HCT116 (cell line): ENCODE measurements around the gene GNRH2. TPM values are rescaled to one million over a fixed set of nuclear protein-coding genes. Genes with fewer than 3 reads are reported as not detected.

Source experiments
- ATAC-seq: fragments of 200-7000 bp; cut with Tn5 transposase; 2 replicates; pipeline ENCODE4 v1.9.1; 2020; ENCODE audit warnings: mild to moderate bottlenecking, moderate library complexity
- BruUV-seq: library from RNA; stranded (reverse); fragments of 400-500 nt; replicated peaks from 2 replicates; lab custom pipeline; 2021; lab: Mats Ljungman, UMichigan
- CTCF ChIA-PET: fragments of 300-600 bp; sonication (Branson Sonifier 250); formaldehyde crosslinking; loops from one replicate; lab custom pipeline; 2021; ENCODE audit warnings: antibody characterized with exemption; lab: Charles Lee
- POLR2A ChIA-PET: fragments of 300-600, 350-600 bp; sonication (Branson Sonifier 250); formaldehyde crosslinking; loops from one replicate; lab custom pipeline; 2021; ENCODE audit warnings: antibody characterized with exemption; lab: Charles Lee
- RAD21 ChIA-PET, 2 experiments: fragments of 300-600 bp; sonication (Branson Sonifier 250); formaldehyde crosslinking; loops; one replicate each; lab custom pipeline; 2023; ENCODE audit warnings: low total read pairs in 2 of 2; ENCODE audit not compliant: uncharacterized antibody in 2 of 2, unreplicated experiment in 2 of 2, low non-redundant PET in 1 of 2; lab: Charles Lee
- DNase-seq: peaks from one replicate; pipeline ENCODE4 v3.0.0-alpha.2; 2010; ENCODE audit warnings: low read depth, low spot score
- H2AFZ ChIP-seq: fragments of 200-600 bp; shearing (Covaris generic), sonication (generic); 2 replicates; pipeline ENCODE4 v1.6.1; 2017; ENCODE audit warnings: low read depth, mixed run types, mixed read lengths, antibody characterized with exemption, low read length; ENCODE audit not compliant: poor library complexity, severe bottlenecking
- H3K27ac ChIP-seq: 2 replicates; pipeline ENCODE4 v1.5.1; 2012; ENCODE audit warnings: low read depth, low read length
- H3K27me3 ChIP-seq: fragments of 200-600 bp; sonication (generic); 2 replicates; pipeline ENCODE4 v1.6.1; 2016; ENCODE audit warnings: mixed run types, low read length, mixed read lengths; ENCODE audit not compliant: insufficient read depth
- H3K36me3 ChIP-seq, 2 experiments: fragments of 200-500 bp in 1 of 2; fragments of 200-600 bp in 1 of 2; sonication (Bioruptor generic) in 1 of 2; sonication (generic) in 1 of 2; 2 replicates each; pipeline versions ENCODE4 v1.5.1 to v1.6.1; 2014 to 2016; ENCODE audit warnings: low read length in 2 of 2, inconsistent platforms in 1 of 2, mixed read lengths in 1 of 2, mixed run types in 1 of 2; ENCODE audit not compliant: insufficient read depth in 2 of 2, control insufficient read depth in 1 of 2
- H3K4me1 ChIP-seq, 2 experiments: fragments of 200-600 bp in 1 of 2; sonication (generic) in 1 of 2; 2 replicates each; pipeline versions ENCODE4 v1.5.1 to v1.6.1; 2012 to 2017; ENCODE audit warnings: low read length in 2 of 2, inconsistent platforms in 1 of 2, mild to moderate bottlenecking in 1 of 2, mixed read lengths in 1 of 2, mixed run types in 1 of 2, moderate library complexity in 1 of 2; ENCODE audit not compliant: insufficient read depth in 2 of 2, control insufficient read depth in 1 of 2
- H3K4me2 ChIP-seq: fragments of 200-600 bp; sonication (generic); 2 replicates; pipeline ENCODE4 v1.6.1; 2017; ENCODE audit warnings: mixed run types, low read length, mixed read lengths
- H3K4me3 ChIP-seq, 2 experiments: fragments of 200-600 bp in 1 of 2; sonication (generic) in 1 of 2; replicated peaks in 1 of 2; 2 replicates each; pipeline ENCODE4 v1.5.1; 2011 to 2016; ENCODE audit warnings: low read length in 2 of 2, control low read depth in 1 of 2, low read depth in 1 of 2, mild to moderate bottlenecking in 1 of 2, mixed read lengths in 1 of 2, mixed run types in 1 of 2
- H3K79me2 ChIP-seq: fragments of 200-600 bp; sonication (generic); 2 replicates; pipeline ENCODE4 v1.6.1; 2017; ENCODE audit warnings: mild to moderate bottlenecking, mixed run types, low read length, moderate library complexity, mixed read lengths; ENCODE audit not compliant: insufficient read depth
- H3K9ac ChIP-seq: fragments of 200-600 bp; sonication (generic); 2 replicates; pipeline ENCODE4 v1.6.1; 2016; ENCODE audit warnings: low read length, mixed read lengths
- H3K9me2 ChIP-seq: fragments of 200-600 bp; sonication (generic), shearing (Covaris generic); 2 replicates; pipeline ENCODE4 v1.6.1; 2017; ENCODE audit warnings: mixed run types, mild to moderate bottlenecking, moderate library complexity; ENCODE audit not compliant: insufficient read depth
- H3K9me3 ChIP-seq, 2 experiments: fragments of 200-500 bp in 1 of 2; fragments of 200-600 bp in 1 of 2; sonication (Bioruptor generic) in 1 of 2; sonication (generic) in 1 of 2; 2 replicates each; pipeline ENCODE4 v1.6.1; 2014 to 2017; ENCODE audit warnings: low read length in 2 of 2, mixed read lengths in 2 of 2, inconsistent platforms in 1 of 2, low read depth in 1 of 2, mild to moderate bottlenecking in 1 of 2, mixed run types in 1 of 2, moderate library complexity in 1 of 2; ENCODE audit not compliant: control insufficient read depth in 1 of 2, insufficient read depth in 1 of 2
- H4K20me1 ChIP-seq: fragments of 200-600 bp; sonication (generic), shearing (Covaris generic); 2 replicates; pipeline ENCODE4 v1.6.1; 2017; ENCODE audit warnings: mixed run types, mild to moderate bottlenecking, moderate library complexity; ENCODE audit not compliant: insufficient read depth
- ATF3 ChIP-seq: IDR thresholded peaks from 2 replicates; pipeline ENCODE4 v1.6.1; 2012
- CEBPB ChIP-seq: IDR thresholded peaks from 2 replicates; pipeline ENCODE4 v1.6.1; 2012; ENCODE audit warnings: low read depth
- CTCF ChIP-seq, 3 experiments: fragments of 200-600 bp in 1 of 3; sonication (generic) in 1 of 3; IDR thresholded peaks in 2 of 3; conservative IDR thresholded peaks in 1 of 3; 2 replicates each; pipeline ENCODE4 v1.5.1; 2012 to 2017; ENCODE audit warnings: low read depth in 2 of 3, low read length in 2 of 3, antibody characterized with exemption in 1 of 3, borderline replicate concordance in 1 of 3, control low read depth in 1 of 3, mild to moderate bottlenecking in 1 of 3, mixed read lengths in 1 of 3, mixed run types in 1 of 3, moderate library complexity in 1 of 3; ENCODE audit not compliant: insufficient read depth in 1 of 3
- EGR1 ChIP-seq: IDR thresholded peaks from 2 replicates; pipeline ENCODE4 v1.6.1; 2012; ENCODE audit warnings: low read depth
- ELF1 ChIP-seq: IDR thresholded peaks from 2 replicates; pipeline ENCODE4 v1.6.1; 2012; ENCODE audit warnings: low read depth, borderline replicate concordance
- EZH2 ChIP-seq: fragments of 200-600 bp; sonication (generic); IDR thresholded peaks from 2 replicates; pipeline ENCODE4 v1.6.1; 2017; ENCODE audit warnings: antibody characterized with exemption, mixed run types
- EZH2phosphoT487 ChIP-seq: fragments of 200-600 bp; IDR thresholded peaks from 2 replicates; pipeline ENCODE4 v1.6.1; 2018; ENCODE audit warnings: antibody characterized with exemption, borderline replicate concordance
- FOSL1 ChIP-seq: IDR thresholded peaks from 2 replicates; pipeline ENCODE4 v1.6.1; 2012; ENCODE audit warnings: low read depth
- JUND ChIP-seq: IDR thresholded peaks from 2 replicates; pipeline ENCODE4 v1.6.1; 2012
- MAX ChIP-seq: IDR thresholded peaks from 2 replicates; pipeline ENCODE4 v1.6.1; 2012
- POLR2A ChIP-seq: IDR thresholded peaks from 2 replicates; pipeline ENCODE4 v1.7.0; 2011; ENCODE audit warnings: borderline replicate concordance; ENCODE audit not compliant: insufficient read depth, insufficient read length; ENCODE audit errors: extremely low read depth
- POLR2AphosphoS5 ChIP-seq: IDR thresholded peaks from 2 replicates; pipeline ENCODE4 v1.6.1; 2011; ENCODE audit warnings: mild to moderate bottlenecking, low read depth, low read length, moderate library complexity
- RAD21 ChIP-seq: IDR thresholded peaks from 2 replicates; pipeline ENCODE4 v1.6.1; 2012; ENCODE audit warnings: low read depth, mild to moderate bottlenecking
- REST ChIP-seq: IDR thresholded peaks from 2 replicates; pipeline ENCODE4 v1.6.1; 2012; ENCODE audit warnings: low read depth
- SRF ChIP-seq: IDR thresholded peaks from 2 replicates; pipeline ENCODE4 v1.6.1; 2012; ENCODE audit warnings: low read depth
- TCF7L2 ChIP-seq: IDR thresholded peaks from 2 replicates; pipeline ENCODE4 v1.7.0; 2011; ENCODE audit warnings: borderline replicate concordance, inconsistent platforms; ENCODE audit not compliant: insufficient read depth, insufficient read length; ENCODE audit errors: extremely low read depth
- ZBTB33 ChIP-seq: IDR thresholded peaks from 2 replicates; pipeline ENCODE4 v1.6.1; 2011; ENCODE audit warnings: mild to moderate bottlenecking, low read length, moderate library complexity; ENCODE audit not compliant: insufficient replicate concordance; ENCODE audit errors: extremely low read depth
- ZFX ChIP-seq: fragments of 450-650 bp; IDR thresholded peaks from 2 replicates; pipeline ENCODE4 v1.6.1; 2017
- ZNF274 ChIP-seq: fragments of 200-500 bp; sonication (Bioruptor generic); IDR thresholded peaks from 2 replicates; pipeline ENCODE4 v1.6.1; 2014; ENCODE audit warnings: mild to moderate bottlenecking, low read depth, low read length, inconsistent platforms
- intact Hi-C: fragments of 100-400 bp; cut with micrococcal nuclease; formaldehyde crosslinking; loops from 2 replicates; pipeline ENCODE4 v1.10.0; 2022
- total RNA-seq: library from RNA; stranded (reverse); gene quantifications from one replicate; pipeline ENCODE4 v1.2.1, GENCODE V29; 2021; ENCODE audit not compliant: unreplicated experiment

The GNRH2 gene
- total RNA-seq, 1 experiment from 2014 or later: 0.32 TPM

GRCh38 chr20:2995796-2996195 is 47.6 kb upstream of the GNRH2 start:
- H3K4me1 ChIP-seq: no peaks in the 10 kb centered on the region
- no peak overlapping the region for H3K4me2 ChIP-seq
- no peak overlapping the region for H3K27ac ChIP-seq
- H3K9me2 ChIP-seq: no peaks in the 10 kb centered on the region
- H3K79me2 ChIP-seq: no peaks in the 10 kb centered on the region
- ChIA-PET POLR2A (no interaction called here), CTCF (no interaction called here), RAD21 (no interaction called here)
- no TSS peak for BruUV-seq
- TF ChIP-seq JUND (no peak), SRF (no peak), REST (no peak), MAX (no peak), ATF3 (no peak), ZNF274 (no peak), RAD21 (no peak), CEBPB (no peak), POLR2A (no peak), ELF1 (no peak), TCF7L2 (no peak), EZH2 (no peak), CTCF (IDR thresholded peaks at IDR 0.05 in 2 of 3, conservative IDR thresholded peaks at IDR 0.05 in 1 of 3; ENCODE audit: borderline replicate concordance in 1 of 3, insufficient read depth in 1 of 3, low read depth in 2 of 3, low read length in 2 of 3) (no peak), EGR1 (no peak), EZH2phosphoT487 (no peak), ZFX (no peak), FOSL1 (no peak), POLR2AphosphoS5 (no peak), ZBTB33 (no peak)
- intact Hi-C loops: no loop called here
- no peaks in the 10 kb centered on the region for H4K20me1 ChIP-seq
- H3K27me3 ChIP-seq: no peaks in the 10 kb centered on the region
- no peaks in the 10 kb centered on the region for H3K9me3 ChIP-seq
- ATAC-seq (no peak), DNase-seq (no peak)
- H3K36me3 ChIP-seq: peaks cover 0 to 10% of the 10 kb centered on the region in 2 experiments; a peak in 3 of 4 replicates
- no peak overlapping the region for H3K9ac ChIP-seq
- H3K4me3 ChIP-seq: no peak overlapping the region
- no peak overlapping the region for H2AFZ ChIP-seq
